ENCODE results near the gene CDC40.

- TF ChIP-seq CTCF (conservative IDR thresholded peaks at IDR 0.05) (no peak), ZFX (IDR thresholded peaks at IDR 0.05) (no peak)
Measured at GRCh38 chr6:110239526-110240274, 59.5 kb downstream of the CDC40 start.

All from C4-2B (cell line).